HG02763 (cell line): ENCODE measurements around the gene GABBR1.
"Not testable (repeated sequence)": the region's sequence is repeated elsewhere in the genome, so short reads cannot be mapped to it uniquely, and the experiment has no call there.

Experiments used
- ATAC-seq: cut with Tn5 transposase; IDR thresholded peaks from one replicate; pipeline ENCODE4 v1.9.1; 2021; ENCODE audit warnings: mild to moderate bottlenecking, moderate library complexity; ENCODE audit not compliant: unreplicated experiment

GABBR1 gene

GRCh38 chr6:29632789-29633533 is at the start of gene GABBR1:
Gene GABBR1, minus strand, starts transcription at chr6:29633183. Its CDS starts 798 bp downstream, at chr6:29632385.
- ATAC-seq = no peak

- ATAC-seq = no peak
These were observed 48.8 kb upstream of the GABBR1 start for GRCh38 chr6:29681811-29682210.

DNA sequence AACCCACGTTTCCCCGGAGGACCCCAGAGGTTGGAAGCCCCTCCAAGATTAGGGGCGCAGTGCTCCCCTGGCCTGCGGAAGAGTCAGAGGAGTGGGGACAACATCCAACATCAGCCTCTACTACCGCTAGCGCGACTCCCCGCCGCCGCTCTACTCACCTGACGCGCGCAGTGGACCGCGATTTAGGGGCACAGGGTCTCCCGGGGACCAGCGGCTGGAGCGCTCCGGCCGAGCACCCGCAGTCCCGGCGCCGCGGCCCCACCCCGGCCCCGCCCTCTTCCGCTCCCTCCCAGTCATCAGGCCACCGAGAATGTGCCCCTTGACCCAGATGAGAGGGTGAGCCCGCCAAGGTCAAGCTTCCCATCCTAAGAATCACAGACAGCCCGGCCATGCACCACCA is 47.9 kb upstream of the GABBR1 start, which contains the start of gene ZFP57:
Gene ZFP57 (minus strand): TSS at position 249 of the 400 bp plus-strand sequence. CDS start 4,149 bp downstream, outside the sequence.
- ATAC-seq = no peak

GRCh38 chr6:29680416-29680815 is 47.4 kb upstream of the GABBR1 start:
- ATAC-seq = no peak

GRCh38 chr6:29679962-29680361 is 47.0 kb upstream of the GABBR1 start:
- no peak for ATAC-seq

GRCh38 chr6:29678114-29678513 is 45.1 kb upstream of the GABBR1 start:
- ATAC-seq = no peak

GRCh38 chr6:29676981-29677601 is 44.1 kb upstream of the GABBR1 start:
- ATAC-seq = no peak

- ATAC-seq = no peak
These were observed 42.6 kb upstream of the GABBR1 start for GRCh38 chr6:29675561-29675960.

DNA sequence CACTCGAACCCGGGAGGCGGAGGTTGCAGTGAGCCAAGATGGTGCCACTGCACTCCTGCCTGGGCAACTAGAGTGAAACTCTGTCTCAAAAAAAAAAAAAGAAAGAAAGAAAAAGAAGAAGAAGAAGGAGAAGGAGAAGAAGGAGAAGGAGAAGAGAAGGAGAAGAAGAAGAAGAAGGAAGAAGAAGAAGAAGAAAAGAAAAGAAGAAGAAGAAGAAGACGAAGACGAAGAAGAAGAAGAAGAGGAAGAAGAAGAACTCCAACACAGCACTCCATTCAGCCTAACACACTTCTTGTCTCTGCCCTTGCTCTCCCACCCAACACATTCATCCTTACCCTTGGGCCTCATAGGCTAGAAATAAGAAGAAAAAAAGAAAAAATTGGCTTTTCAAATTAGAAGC is 41.0 kb upstream of the GABBR1 start:
- ATAC-seq = no peak

DNA sequence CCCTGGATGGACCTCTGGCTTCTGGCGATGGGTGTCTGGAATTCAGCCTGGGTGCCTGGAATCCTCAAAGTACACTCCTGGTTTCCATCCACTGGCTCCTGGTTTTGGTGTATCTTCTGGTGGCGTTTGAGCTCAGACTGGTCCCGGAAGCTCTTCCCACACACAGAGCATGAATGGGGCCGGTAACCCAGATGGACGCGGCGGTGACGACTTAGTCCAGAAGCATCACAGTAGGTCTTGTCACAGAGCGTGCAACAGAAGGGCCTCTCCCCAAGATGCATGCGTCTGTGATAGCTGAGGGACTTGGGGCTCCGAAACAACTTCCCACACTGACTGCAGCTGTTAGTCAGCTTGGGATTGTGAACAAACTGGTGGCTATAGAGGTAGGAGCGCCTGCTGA is 40.2 kb upstream of the GABBR1 start:
- ATAC-seq = no peak

DNA sequence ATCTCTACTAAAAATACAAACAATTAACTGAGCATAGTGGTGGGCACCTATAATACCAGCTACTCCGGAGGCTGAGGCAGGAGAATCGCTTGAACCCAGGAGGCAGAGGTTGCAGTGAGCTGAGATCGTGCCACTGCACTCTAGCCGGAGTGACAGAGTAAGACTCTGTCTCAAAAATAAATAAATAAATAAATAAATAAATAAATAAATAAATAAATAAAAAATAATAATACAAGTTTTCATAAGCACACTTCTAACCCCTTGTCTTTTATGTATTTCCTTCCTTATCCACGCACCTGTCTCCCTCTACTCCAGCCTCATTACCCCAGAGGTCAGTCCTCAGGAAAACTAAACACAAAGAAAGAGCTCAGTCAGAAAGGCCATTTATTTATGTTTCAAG is 39.1 kb upstream of the GABBR1 start:
- not testable (repeated sequence) for ATAC-seq

GRCh38 chr6:29671026-29671425 is 38.0 kb upstream of the GABBR1 start:
- ATAC-seq = no peak

- no peak for ATAC-seq
These were observed 34.2 kb upstream of the GABBR1 start for GRCh38 chr6:29667158-29667557.

GRCh38 chr6:29666826-29667130 is 33.8 kb upstream of the GABBR1 start:
- ATAC-seq = no peak

DNA sequence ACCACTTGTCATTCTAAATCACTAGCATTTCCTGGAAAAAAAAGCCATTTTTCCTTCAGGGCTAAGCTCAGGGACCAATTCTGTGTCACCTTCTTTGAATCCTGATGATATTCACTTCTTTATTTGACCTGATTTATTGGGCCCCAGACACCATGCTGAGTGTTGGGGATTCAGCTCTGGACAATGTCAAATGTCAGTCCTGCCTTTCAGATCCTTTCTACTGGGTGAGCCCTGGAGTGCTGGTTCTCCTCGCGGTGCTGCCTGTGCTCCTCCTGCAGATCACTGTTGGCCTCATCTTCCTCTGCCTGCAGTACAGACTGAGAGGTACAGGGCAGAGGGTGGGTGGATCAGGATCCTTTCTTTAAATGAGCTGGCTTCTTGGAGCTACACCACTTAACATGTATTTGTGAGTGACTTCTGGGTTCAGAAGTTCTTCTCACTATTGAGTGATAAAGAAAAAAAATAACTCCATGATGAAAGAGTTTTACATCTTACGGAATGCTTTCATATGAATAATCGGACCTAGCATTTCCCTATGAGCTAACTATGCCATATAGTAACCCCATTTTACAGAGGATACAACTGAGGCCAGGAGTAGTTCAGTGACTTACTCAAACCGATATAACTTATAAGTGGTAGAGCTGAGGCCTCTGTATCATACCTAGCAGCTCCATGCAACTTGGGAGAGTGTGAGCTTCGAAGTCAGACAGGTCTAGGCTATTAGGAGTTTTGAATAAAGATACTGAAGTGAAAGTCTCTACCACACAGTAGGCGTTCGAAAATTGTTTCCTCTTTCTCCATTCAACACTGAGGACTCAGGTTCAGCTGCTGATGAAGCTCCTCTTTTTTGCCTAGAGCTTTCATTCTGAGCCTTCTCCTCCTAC is 33.2 kb upstream of the GABBR1 start:
- no peak for ATAC-seq

DNA sequence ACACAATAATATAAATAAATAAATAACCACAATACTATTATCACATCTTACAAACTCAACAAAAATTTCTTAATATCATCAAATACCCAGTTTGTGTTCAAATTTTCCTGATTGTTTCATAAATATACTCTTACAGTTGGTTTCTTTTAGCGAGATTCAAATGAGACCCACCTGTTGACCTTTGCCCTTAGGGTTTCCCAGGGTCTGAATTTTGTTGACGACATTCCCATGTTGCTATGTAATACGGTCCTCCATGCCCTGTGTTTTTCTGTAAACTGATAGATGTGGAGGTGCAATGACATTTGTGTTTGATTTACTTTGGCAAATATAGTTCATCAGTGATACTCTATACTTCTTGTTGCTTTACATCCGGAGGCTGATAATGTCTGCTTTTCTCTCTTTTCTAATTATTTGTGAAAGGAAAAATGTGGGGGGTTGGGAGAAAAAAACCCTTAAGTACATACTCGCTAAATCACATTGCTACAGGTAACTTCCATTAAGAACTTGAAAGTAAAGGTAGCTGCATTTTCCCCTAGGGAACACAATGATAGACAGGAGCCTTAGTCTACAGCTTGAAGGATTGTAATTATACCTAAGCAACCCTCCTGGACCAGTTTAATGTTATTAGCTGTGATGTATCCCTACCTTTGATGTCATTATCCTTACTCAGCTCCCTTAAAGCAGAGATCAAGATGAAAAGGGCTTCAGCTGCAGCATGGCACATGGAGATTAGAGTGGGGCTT is 30.5 kb upstream of the GABBR1 start:
- no peak for ATAC-seq

DNA sequence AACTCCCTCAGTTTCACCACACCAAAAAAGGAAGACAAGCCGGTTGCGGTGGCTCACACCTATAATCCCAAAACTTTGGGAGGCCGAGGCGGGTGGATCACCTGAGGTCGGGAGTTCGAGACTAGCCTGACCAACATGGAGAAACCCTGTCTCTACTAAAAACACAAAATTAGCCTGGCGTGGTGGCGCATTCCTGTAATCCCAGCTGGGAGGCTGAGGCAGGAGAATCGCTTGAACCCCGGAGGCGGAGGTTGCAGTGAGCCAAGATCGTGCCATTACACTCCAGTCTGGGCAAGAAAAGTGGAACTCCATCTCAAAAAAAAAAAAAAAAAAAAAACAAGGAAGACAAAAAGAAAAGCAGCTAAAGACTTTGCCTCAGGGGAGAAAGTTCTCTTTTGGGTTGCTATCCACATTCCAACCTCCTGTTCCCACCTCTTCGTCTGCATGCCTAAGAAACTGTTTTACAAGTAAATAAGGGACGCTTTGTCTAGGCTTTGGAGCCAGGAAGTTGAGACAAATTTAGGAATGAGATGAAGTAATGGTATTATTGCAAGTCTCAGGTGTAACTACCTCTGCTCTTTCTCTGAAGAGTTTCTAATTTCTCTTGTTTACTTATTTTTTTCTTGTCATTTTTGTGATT is 28.6 kb upstream of the GABBR1 start:
- ATAC-seq = not testable (repeated sequence)

- ATAC-seq = no peak
These were observed 28.1 kb upstream of the GABBR1 start for GRCh38 chr6:29661071-29661470.

DNA sequence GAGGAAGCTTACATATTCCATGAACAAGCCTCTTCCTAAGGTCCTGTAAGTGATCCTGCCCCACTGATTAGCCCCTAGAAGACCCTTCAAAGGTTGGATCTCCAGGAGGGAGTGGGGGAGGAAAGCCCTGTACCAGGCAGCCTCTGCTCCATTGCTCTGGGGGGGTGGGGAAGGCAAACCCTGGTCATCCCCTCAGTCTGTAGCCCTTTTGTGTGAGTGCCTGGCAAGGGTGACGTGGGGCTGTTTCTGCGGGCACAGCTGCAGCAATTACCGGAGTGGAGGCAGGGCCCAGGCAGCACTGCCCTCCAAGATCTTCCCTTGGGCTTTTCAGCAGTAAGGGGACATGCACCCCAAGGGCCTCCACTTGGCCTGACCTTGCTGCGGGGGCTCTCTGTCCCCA is 23.8 kb upstream of the GABBR1 start, which contains the start of gene MOG:
Gene MOG (plus strand): TSS at position 295 of the 400 bp plus-strand sequence. CDS start 118 bp downstream, outside the sequence.
- ATAC-seq = no peak

- no peak for ATAC-seq
These were observed 23.2 kb upstream of the GABBR1 start for GRCh38 chr6:29656157-29656556.
